SK-N-SH (cell line): ENCODE data around the gene ADGB. TPM values are rescaled to one million over a fixed set of nuclear protein-coding genes. Genes with fewer than 3 reads are reported as not detected.

ENCODE experiments used
- CTCF ChIA-PET: fragments of 300-600, 350-600 bp; formaldehyde crosslinking; extraction: SDS; loops from one replicate; lab custom pipeline; 2021; lab: Yijun Ruan, JAX
- POLR2A ChIA-PET: fragments of 350-600 bp; sonication (Branson Sonifier 250); formaldehyde crosslinking; extraction: SDS; loops from one replicate; lab custom pipeline; 2020; ENCODE audit warnings: antibody characterized with exemption, inconsistent platforms; lab: Yijun Ruan, JAX
- DNase-seq: peaks from one replicate; pipeline ENCODE4 v3.0.0; 2012
- H2AFZ ChIP-seq: fragments of 200-600 bp; sonication (generic); 2 replicates; pipeline ENCODE4 v1.8.1; 2016; ENCODE audit warnings: antibody characterized with exemption, mild to moderate bottlenecking, low read depth
- H3F3A ChIP-seq: fragments of 200-600 bp; sonication (generic); replicated peaks from 2 replicates; pipeline ENCODE3; 2016; ENCODE audit warnings: antibody characterized with exemption, mild to moderate bottlenecking; ENCODE audit not compliant: insufficient read depth
- H3K27ac ChIP-seq, 2 experiments: fragments of 200-500 bp in 1 of 2; fragments of 200-600 bp in 1 of 2; sonication (Bioruptor generic) in 1 of 2; sonication (generic), shearing (Covaris generic) in 1 of 2; 2 replicates each; pipeline versions ENCODE4 v1.5.1 to v1.6.1; 2014 to 2016; ENCODE audit warnings: low read depth in 2 of 2, inconsistent platforms in 1 of 2, low read length in 1 of 2, mild to moderate bottlenecking in 1 of 2, mixed read lengths in 1 of 2
- H3K27me3 ChIP-seq: fragments of 200-600 bp; sonication (generic), shearing (Covaris generic); 2 replicates; pipeline ENCODE4 v1.6.1; 2016; ENCODE audit warnings: mixed run types; ENCODE audit not compliant: insufficient read depth
- H3K36me3 ChIP-seq, 2 experiments: fragments of 200-500 bp in 1 of 2; fragments of 200-600 bp in 1 of 2; sonication (Bioruptor generic) in 1 of 2; sonication (generic) in 1 of 2; replicated peaks in 1 of 2; 2 replicates each; pipeline versions ENCODE3 to v1.5.1; 2014 to 2016; ENCODE audit warnings: low read length in 1 of 2, mild to moderate bottlenecking in 1 of 2; ENCODE audit not compliant: insufficient read depth in 2 of 2, control insufficient read depth in 1 of 2
- H3K4me1 ChIP-seq, 2 experiments: fragments of 200-500 bp in 1 of 2; fragments of 200-600 bp in 1 of 2; sonication (Bioruptor generic) in 1 of 2; sonication (generic), shearing (Covaris generic) in 1 of 2; 2 replicates each; pipeline versions ENCODE4 v1.5.1 to v1.6.1; 2014 to 2016; ENCODE audit warnings: low read depth in 1 of 2, low read length in 1 of 2, mixed run types in 1 of 2; ENCODE audit not compliant: insufficient read depth in 2 of 2, control insufficient read depth in 1 of 2
- H3K4me2 ChIP-seq: fragments of 200-600 bp; sonication (generic), shearing (Covaris generic); 2 replicates; pipeline ENCODE4 v1.6.1; 2017; ENCODE audit warnings: mixed run types
- H3K4me3 ChIP-seq, 2 experiments: fragments of 200-500 bp in 1 of 2; fragments of 200-600 bp in 1 of 2; sonication (Bioruptor generic) in 1 of 2; sonication (generic), shearing (Covaris generic) in 1 of 2; 2 replicates each; pipeline versions ENCODE4 v1.5.1 to v1.8.1; 2014 to 2016; ENCODE audit warnings: low read depth in 2 of 2, inconsistent platforms in 1 of 2, low read length in 1 of 2, mild to moderate bottlenecking in 1 of 2, mixed read lengths in 1 of 2, moderate library complexity in 1 of 2
- H3K79me2 ChIP-seq: fragments of 200-600 bp; sonication (generic); 2 replicates; pipeline ENCODE4 v1.8.1; 2017; ENCODE audit warnings: mild to moderate bottlenecking; ENCODE audit not compliant: insufficient read depth
- H3K9ac ChIP-seq: fragments of 200-600 bp; sonication (generic); 2 replicates; pipeline ENCODE4 v1.6.1; 2017; ENCODE audit warnings: mixed run types
- H3K9me2 ChIP-seq: fragments of 200-600 bp; sonication (generic); 2 replicates; pipeline ENCODE4 v1.6.1; 2017; ENCODE audit warnings: mixed run types
- H3K9me3 ChIP-seq: fragments of 200-600 bp; sonication (generic); 2 replicates; pipeline ENCODE4 v1.6.1; 2017; ENCODE audit warnings: mixed run types, mild to moderate bottlenecking, moderate library complexity
- H4K20me1 ChIP-seq: fragments of 200-600 bp; sonication (generic); 2 replicates; pipeline ENCODE4 v1.6.1; 2017; ENCODE audit warnings: mild to moderate bottlenecking, mixed run types; ENCODE audit not compliant: insufficient read depth
- CHD2 ChIP-seq: fragments of 150-350 bp; IDR thresholded peaks from 2 replicates; pipeline ENCODE4 v1.6.1; 2018; ENCODE audit warnings: low read length; ENCODE audit not compliant: partially characterized antibody
- EP300 ChIP-seq, 2 experiments: IDR thresholded peaks; 2 replicates each; pipeline versions ENCODE4 v1.4.0 to v1.6.1; 2012; ENCODE audit warnings: borderline replicate concordance in 1 of 2, low read depth in 1 of 2, low read length in 1 of 2
- FOSL2 ChIP-seq: IDR thresholded peaks from 2 replicates; pipeline ENCODE4 v1.4.0; 2012; ENCODE audit warnings: low read depth, mild to moderate bottlenecking, moderate library complexity, borderline replicate concordance
- FOXM1 ChIP-seq: IDR thresholded peaks from 2 replicates; pipeline ENCODE4 v1.4.0; 2012; ENCODE audit warnings: low read depth, mild to moderate bottlenecking
- GABPA ChIP-seq: IDR thresholded peaks from 2 replicates; pipeline ENCODE4 v1.4.0; 2012; ENCODE audit warnings: low read depth, mild to moderate bottlenecking
- GATA2 ChIP-seq: sonication (generic); formaldehyde crosslinking; IDR thresholded peaks from 2 replicates; pipeline ENCODE4 v1.5.0; 2020; ENCODE audit warnings: mild to moderate bottlenecking, missing genetic modification reagents
- IRF3 ChIP-seq: fragments of 150-350 bp; IDR thresholded peaks from 2 replicates; pipeline ENCODE4 v1.6.1; 2016; ENCODE audit warnings: mild to moderate bottlenecking, low read depth, low read length
- MXI1 ChIP-seq: IDR thresholded peaks from 2 replicates; pipeline ENCODE4 v1.6.1; 2012; ENCODE audit warnings: mild to moderate bottlenecking, low read depth, low read length, improper control_type of control experiment
- NFIC ChIP-seq: IDR thresholded peaks from 2 replicates; pipeline ENCODE4 v1.4.0; 2012; ENCODE audit warnings: borderline replicate concordance
- NRF1 ChIP-seq: IDR thresholded peaks from 2 replicates; pipeline ENCODE4 v1.6.1; 2012; ENCODE audit warnings: low read depth, mild to moderate bottlenecking, low read length
- POLR2AphosphoS5 ChIP-seq: IDR thresholded peaks from 2 replicates; pipeline ENCODE4 v1.6.1; 2012; ENCODE audit warnings: low read depth, low read length
- RAD21 ChIP-seq: IDR thresholded peaks from 2 replicates; pipeline ENCODE4 v1.6.1; 2012; ENCODE audit warnings: mild to moderate bottlenecking, low read length
- RCOR1 ChIP-seq: fragments of 150-350 bp; IDR thresholded peaks from 2 replicates; pipeline ENCODE4 v1.6.1; 2017; ENCODE audit warnings: antibody characterized with exemption, low read length
- REST ChIP-seq: IDR thresholded peaks from 2 replicates; pipeline ENCODE4 v1.6.1; 2012; ENCODE audit warnings: mild to moderate bottlenecking, low read depth, low read length, moderate library complexity
- RXRA ChIP-seq: IDR thresholded peaks from 2 replicates; pipeline ENCODE4 v1.4.0; 2012; ENCODE audit warnings: low read depth, mild to moderate bottlenecking, borderline replicate concordance
- SIN3A ChIP-seq: IDR thresholded peaks from 2 replicates; pipeline ENCODE4 v1.6.1; 2012; ENCODE audit warnings: low read depth, mild to moderate bottlenecking, low read length, moderate library complexity, borderline replicate concordance
- TAF1 ChIP-seq: IDR thresholded peaks from 2 replicates; pipeline ENCODE4 v1.6.1; 2012; ENCODE audit warnings: low read depth, mild to moderate bottlenecking, low read length, moderate library complexity, borderline replicate concordance
- TCF12 ChIP-seq: IDR thresholded peaks from 2 replicates; pipeline ENCODE4 v1.4.0; 2012
- TEAD4 ChIP-seq: IDR thresholded peaks from 2 replicates; pipeline ENCODE4 v1.4.0; 2012; ENCODE audit warnings: mild to moderate bottlenecking, borderline replicate concordance; ENCODE audit not compliant: insufficient read depth
- USF2 ChIP-seq: fragments of 150-350 bp; IDR thresholded peaks from 2 replicates; pipeline ENCODE4 v1.6.1; 2017; ENCODE audit warnings: antibody characterized with exemption, low read length, low read depth, borderline replicate concordance
- YY1 ChIP-seq: IDR thresholded peaks from 2 replicates; pipeline ENCODE4 v1.4.0; 2012; ENCODE audit warnings: low read depth, mild to moderate bottlenecking
- WGBS: methylation state at CpG from one replicate; pipeline ENCODE4 v1.1.6; 2017; ENCODE audit warnings: low lambda C conversion rate; 5-methylcytosine and 5-hydroxymethylcytosine counted together
- polyA plus RNA-seq, 3 experiments: library from polyadenylated mRNA; depleted of rRNA; stranded (reverse); fragments of >200 nt; gene quantifications; 2 replicates each; pipeline ENCODE4 v1.2.3, GENCODE V29; 2012
- TF ChIP-seq, protein P1 (sequence below): IDR thresholded peaks from 2 replicates; pipeline ENCODE4 v1.4.0; 2012; ENCODE audit warnings: low read depth, borderline replicate concordance
- TF ChIP-seq, protein P2 (sequence below): IDR thresholded peaks from 2 replicates; pipeline ENCODE4 v1.4.0; 2012; ENCODE audit warnings: low read depth
- TF ChIP-seq, protein P3 (sequence below): IDR thresholded peaks from 2 replicates; pipeline ENCODE4; 2012

ADGB gene
- polyA plus RNA-seq, 1 of the 3 experiments (the other 2 are of a cell fraction) = not detected

DNA sequence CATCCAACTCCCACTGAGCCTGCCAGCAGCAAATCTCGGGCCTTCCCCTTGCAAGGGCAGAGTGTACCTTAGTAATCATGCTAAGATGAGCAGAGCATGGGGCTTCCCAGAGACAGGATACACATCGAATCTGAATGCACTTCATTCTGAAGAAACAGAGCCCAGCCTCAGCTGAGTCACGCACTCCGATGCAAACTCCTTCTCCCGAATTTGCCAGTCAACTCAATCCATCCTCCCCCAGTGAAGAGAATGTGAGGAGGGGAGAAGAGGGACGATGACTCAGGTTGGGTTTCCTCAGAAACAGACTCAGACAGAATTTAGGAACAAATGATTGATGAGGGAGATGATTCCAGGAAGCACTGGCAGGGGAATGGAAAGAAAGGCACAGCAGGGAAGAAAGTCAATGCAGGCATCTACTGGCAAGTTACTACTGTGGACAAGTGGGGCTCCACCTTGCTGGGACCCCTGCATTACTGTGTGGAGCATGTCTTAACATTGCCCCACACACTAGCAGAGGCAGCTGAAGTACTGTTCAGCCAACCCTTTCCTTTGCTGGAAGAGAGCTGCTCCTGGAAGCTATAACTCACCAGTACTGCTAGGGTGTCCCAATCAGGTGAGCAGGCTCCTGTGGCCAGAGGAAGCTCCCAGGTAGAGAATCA, 251.6 kb downstream of the ADGB start:
- Histone ChIP-seq H3K9me3 (no peaks in the 10 kb centered on the region), H2AFZ (peak overlapping the region; percentile 32; the same call in 1 of the 2 replicates), H3K36me3 (no peaks in the 10 kb centered on the region), H3K27me3 (no peaks in the 10 kb centered on the region), H3K79me2 (no peaks in the 10 kb centered on the region), H3K4me2 (peak overlapping the region; percentile 47), H3K4me1 (no peaks in the 10 kb centered on the region; a peak in 2 of 4 replicates), H3K9me2 (no peaks in the 10 kb centered on the region), H3K9ac (peak overlapping the region; percentile 31; the same call in 1 of the 2 replicates), H3K4me3 (no peak overlapping the region), H3F3A (peaks cover 25% of the 10 kb centered on the region), H3K27ac (peak overlapping the region in 1 of 2 experiments; percentile 56; a peak in 2 of 4 replicates), H4K20me1 (no peaks in the 10 kb centered on the region)
- WGBS = 25% methylated on average over 6 of the region's 6 CpGs
- no peak for DNase-seq
- CTCF ChIA-PET = no interaction called here
- POLR2A ChIA-PET = no interaction called here
- no peak for TF ChIP-seq USF2
- no peak for TF ChIP-seq POLR2AphosphoS5
- no peak for TF ChIP-seq REST
- TF ChIP-seq EP300 (IDR thresholded peaks at IDR 0.05; ENCODE audit: borderline replicate concordance in 1 of 2, low read depth in 1 of 2, low read length in 1 of 2) = peak in 1 of 2 experiments; percentile 45; a peak in 1 of 4 replicates
- TF ChIP-seq RAD21 = no peak
- TF ChIP-seq GABPA = no peak
- no peak for TF ChIP-seq RXRA
- TF ChIP-seq, protein P1, sequence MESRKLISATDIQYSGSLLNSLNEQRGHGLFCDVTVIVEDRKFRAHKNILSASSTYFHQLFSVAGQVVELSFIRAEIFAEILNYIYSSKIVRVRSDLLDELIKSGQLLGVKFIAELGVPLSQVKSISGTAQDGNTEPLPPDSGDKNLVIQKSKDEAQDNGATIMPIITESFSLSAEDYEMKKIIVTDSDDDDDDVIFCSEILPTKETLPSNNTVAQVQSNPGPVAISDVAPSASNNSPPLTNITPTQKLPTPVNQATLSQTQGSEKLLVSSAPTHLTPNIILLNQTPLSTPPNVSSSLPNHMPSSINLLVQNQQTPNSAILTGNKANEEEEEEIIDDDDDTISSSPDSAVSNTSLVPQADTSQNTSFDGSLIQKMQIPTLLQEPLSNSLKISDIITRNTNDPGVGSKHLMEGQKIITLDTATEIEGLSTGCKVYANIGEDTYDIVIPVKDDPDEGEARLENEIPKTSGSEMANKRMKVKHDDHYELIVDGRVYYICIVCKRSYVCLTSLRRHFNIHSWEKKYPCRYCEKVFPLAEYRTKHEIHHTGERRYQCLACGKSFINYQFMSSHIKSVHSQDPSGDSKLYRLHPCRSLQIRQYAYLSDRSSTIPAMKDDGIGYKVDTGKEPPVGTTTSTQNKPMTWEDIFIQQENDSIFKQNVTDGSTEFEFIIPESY = 0 out of 2 replicates have a peak, but pooled peaks have one; percentile 23
- TF ChIP-seq RCOR1 = no peak
- TF ChIP-seq FOXM1 = no peak
- TF ChIP-seq YY1 = no peak
- TF ChIP-seq FOSL2 = peak; percentile 75
- TF ChIP-seq TAF1 = no peak
- TF ChIP-seq SIN3A = no peak
- TF ChIP-seq, protein P2, sequence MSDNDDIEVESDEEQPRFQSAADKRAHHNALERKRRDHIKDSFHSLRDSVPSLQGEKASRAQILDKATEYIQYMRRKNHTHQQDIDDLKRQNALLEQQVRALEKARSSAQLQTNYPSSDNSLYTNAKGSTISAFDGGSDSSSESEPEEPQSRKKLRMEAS = 0 out of 2 replicates have a peak, but pooled peaks have one; percentile 44
- TF ChIP-seq NFIC = peak; percentile 27; the same call in 1 of the 2 replicates
- TF ChIP-seq NRF1 = no peak
- no peak for TF ChIP-seq CHD2
- 0 out of 2 replicates have a peak, but pooled peaks have one; percentile 12 for TF ChIP-seq TEAD4
- no peak for TF ChIP-seq GATA2 (CRISPR knock-in tag)
- TF ChIP-seq IRF3 = no peak
- TF ChIP-seq TCF12 = peak; percentile 50; the same call in 1 of the 2 replicates
- TF ChIP-seq MXI1 = no peak
- TF ChIP-seq, protein P3, sequence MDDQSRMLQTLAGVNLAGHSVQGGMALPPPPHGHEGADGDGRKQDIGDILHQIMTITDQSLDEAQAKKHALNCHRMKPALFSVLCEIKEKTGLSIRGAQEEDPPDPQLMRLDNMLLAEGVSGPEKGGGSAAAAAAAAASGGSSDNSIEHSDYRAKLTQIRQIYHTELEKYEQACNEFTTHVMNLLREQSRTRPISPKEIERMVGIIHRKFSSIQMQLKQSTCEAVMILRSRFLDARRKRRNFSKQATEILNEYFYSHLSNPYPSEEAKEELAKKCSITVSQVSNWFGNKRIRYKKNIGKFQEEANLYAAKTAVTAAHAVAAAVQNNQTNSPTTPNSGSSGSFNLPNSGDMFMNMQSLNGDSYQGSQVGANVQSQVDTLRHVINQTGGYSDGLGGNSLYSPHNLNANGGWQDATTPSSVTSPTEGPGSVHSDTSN = peak; percentile 89
